Activated T-helper 17 cell treated with anti-CD3 and anti-CD28 coated beads, Interleukin-2, amount 50 U/mL, for 72 hours (primary cell): ENCODE results near the gene HS6ST3. TPM values are rescaled to one million over a fixed set of nuclear protein-coding genes. Genes with fewer than 3 reads are reported as not detected.
"Not testable (repeated sequence)": the region's sequence is repeated elsewhere in the genome, so short reads cannot be mapped to it uniquely, and the experiment has no call there.

ENCODE experiments used
- ATAC-seq: fragments of 150-1000 bp; cut with Tn5 transposase; replicated peaks from 2 replicates; pipeline ENCODE4 v1.10.0; 2021; ENCODE audit warnings: mild to moderate bottlenecking, moderate library complexity
- H3K27ac Mint-ChIP-seq: one replicate; pipeline ENCODE4 v1.8.0; 2022; ENCODE audit warnings: mixed read lengths
- H3K27me3 Mint-ChIP-seq: one replicate; pipeline ENCODE4 v1.8.0; 2022; ENCODE audit warnings: mixed read lengths
- H3K36me3 Mint-ChIP-seq: one replicate; pipeline ENCODE4 v1.8.0; 2022; ENCODE audit warnings: low read depth, mild to moderate bottlenecking, mixed read lengths
- H3K4me1 Mint-ChIP-seq: one replicate; pipeline ENCODE4 v1.8.0; 2022; ENCODE audit warnings: mixed read lengths
- H3K4me3 Mint-ChIP-seq: one replicate; pipeline ENCODE4 v1.8.0; 2022; ENCODE audit warnings: mild to moderate bottlenecking, mixed read lengths
- H3K9me3 Mint-ChIP-seq: one replicate; pipeline ENCODE4 v1.8.0; 2022; ENCODE audit warnings: mixed read lengths
- total RNA-seq, 2 donors: library from RNA; stranded (reverse); gene quantifications; one replicate each; pipeline ENCODE4 v1.2.3, GENCODE V29; 2022

The HS6ST3 gene
- total RNA-seq = not detected

- peaks cover 52% of the 10 kb centered on the region for H3K27me3 Mint-ChIP-seq
- H3K4me3 Mint-ChIP-seq = peak within 1 kb of the TSS; percentile 16
- no peak within 1 kb of the TSS for H3K27ac Mint-ChIP-seq
- no peaks in the 10 kb centered on the region for H3K9me3 Mint-ChIP-seq
- no peak for ATAC-seq
- no peaks in the 10 kb centered on the region for H3K4me1 Mint-ChIP-seq
- no peaks in the 10 kb centered on the region for H3K36me3 Mint-ChIP-seq
Observed at GRCh38 chr13:96089749-96090239, at the start of gene HS6ST3. Gene HS6ST3, plus strand, starts transcription at chr13:96090107.

DNA sequence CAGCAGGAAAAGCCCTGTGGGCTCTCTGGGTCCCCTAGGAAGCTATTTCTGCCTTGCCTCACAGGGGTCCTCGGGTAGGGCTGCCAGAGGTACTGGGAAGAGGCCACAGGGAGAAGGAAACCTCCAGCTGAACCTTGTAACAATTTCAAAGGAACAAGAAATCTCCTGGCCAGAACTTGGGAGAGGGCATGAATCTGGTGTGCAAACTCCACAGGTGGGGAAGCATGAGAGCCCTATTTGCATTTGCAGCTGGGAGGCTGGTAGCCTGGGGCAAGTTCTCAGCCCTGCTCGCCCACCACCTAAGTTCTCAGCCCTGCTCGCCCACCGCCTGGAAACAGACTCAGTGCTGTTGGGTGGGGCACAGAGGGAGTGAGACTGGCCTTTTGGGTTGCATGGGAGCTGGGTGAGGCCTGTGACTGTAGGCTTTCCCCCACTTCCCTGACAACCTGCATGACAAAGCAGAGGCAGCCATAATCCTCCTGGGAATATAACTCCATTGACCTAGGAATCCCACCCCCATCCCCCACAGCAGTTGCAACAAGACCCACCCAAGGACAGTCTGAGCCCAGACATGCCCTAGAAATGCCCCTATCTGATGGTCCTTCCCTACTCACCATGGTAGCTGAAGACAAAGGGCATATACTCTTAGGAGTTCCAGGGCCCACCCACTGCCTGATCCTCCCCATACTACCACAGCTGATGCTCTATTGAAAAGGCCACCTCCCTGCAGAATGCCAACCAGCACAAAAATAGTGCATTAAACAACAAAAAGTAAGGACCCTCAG, 48.4 kb upstream of the HS6ST3 start:
- Mint-ChIP-seq H3K4me1 (no peaks in the 10 kb centered on the region), H3K27me3 (peaks cover 4% of the 10 kb centered on the region), H3K27ac (no peak overlapping the region), H3K4me3 (no peak overlapping the region), H3K36me3 (no peaks in the 10 kb centered on the region), H3K9me3 (peaks cover 9% of the 10 kb centered on the region)
- no peak for ATAC-seq

DNA sequence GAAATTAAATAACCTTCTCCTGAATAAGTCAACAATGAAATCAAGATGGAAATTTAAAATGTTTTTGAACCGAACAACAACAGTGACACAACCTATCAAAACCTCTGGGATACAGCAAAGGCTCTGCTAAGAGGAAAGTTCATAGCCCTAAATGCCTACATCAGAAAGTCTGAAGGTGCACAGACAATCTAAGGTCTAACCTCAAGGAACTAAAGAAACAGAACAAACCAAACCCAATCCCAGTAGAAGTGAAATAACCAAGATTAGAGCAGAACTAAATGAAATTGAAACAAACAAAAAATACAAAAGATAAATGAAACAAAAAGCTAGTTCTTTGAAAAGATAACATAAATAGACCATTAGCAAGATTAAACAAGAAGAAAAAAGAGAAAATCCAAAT, 45.7 kb upstream of the HS6ST3 start:
- Mint-ChIP-seq H3K4me3 (no peak overlapping the region), H3K27ac (no peak overlapping the region), H3K27me3 (no peaks in the 10 kb centered on the region), H3K4me1 (no peaks in the 10 kb centered on the region), H3K36me3 (no peaks in the 10 kb centered on the region), H3K9me3 (peaks cover 5% of the 10 kb centered on the region)
- no peak for ATAC-seq

DNA sequence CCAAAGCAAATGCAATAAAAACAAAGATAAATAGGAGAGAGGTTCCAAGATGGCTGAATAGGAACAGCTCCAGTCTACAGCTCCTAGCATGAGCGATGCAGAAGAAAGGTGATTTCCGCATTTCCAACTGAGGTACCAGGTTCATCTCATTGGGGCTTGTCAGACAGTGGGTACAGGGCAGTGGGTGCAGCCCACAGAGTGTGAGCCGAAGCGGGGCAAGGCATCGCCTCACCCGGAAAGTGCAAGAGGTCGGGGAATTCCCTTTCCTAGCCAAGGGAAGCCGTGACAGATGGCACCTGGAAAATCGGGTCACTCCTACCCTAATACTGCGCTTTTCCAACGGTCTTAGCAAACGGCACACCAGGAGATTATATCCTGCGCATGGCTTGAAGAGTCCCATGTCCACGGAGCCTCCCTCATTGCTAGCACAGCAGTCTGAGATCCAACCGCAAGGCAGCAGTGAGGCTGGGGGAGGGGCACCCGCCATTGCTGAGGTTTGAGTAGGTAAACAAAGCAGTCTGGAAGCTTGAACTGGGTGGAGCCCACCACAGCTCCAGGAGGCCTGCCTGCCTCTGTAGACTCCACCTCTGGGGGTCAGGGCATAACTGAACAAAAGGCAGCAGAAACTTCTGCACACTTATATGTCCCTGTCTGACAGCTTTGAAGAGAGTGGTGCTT, 43.3 kb upstream of the HS6ST3 start:
- not testable (repeated sequence) for H3K4me1 Mint-ChIP-seq

GRCh38 chr13:96050955-96051354, 39.0 kb upstream of the HS6ST3 start:
- not testable (repeated sequence) for H3K9me3 Mint-ChIP-seq, H3K36me3 Mint-ChIP-seq, H3K4me1 Mint-ChIP-seq, H3K4me3 Mint-ChIP-seq, ATAC-seq, H3K27ac Mint-ChIP-seq
- peaks cover 28% of the 10 kb centered on the region for H3K27me3 Mint-ChIP-seq

More for the DNA sequence above, 43.3 kb upstream of the HS6ST3 start:
- peaks cover 12% of the 10 kb centered on the region for H3K27me3 Mint-ChIP-seq
- not testable (repeated sequence) for ATAC-seq, H3K9me3 Mint-ChIP-seq, H3K27ac Mint-ChIP-seq, H3K4me3 Mint-ChIP-seq, H3K36me3 Mint-ChIP-seq

DNA sequence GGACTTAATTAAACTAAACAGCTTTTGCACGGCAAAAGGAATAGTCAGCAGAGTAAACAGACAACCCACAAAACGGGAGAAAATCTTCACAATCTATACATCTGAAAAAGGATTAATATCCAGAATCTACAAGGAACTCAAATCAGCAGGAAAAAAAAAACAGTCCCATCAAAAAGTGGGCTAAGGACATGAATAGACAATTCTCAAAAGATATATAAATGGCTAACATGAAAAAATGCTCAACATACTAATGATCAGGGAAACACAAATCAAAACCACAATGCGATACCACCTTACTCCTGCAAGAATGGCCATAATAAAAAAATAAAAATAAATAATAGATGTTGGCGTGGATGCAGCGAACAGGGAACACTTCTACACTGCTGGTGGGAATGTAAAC, 38.4 kb upstream of the HS6ST3 start:
- ATAC-seq, H3K4me3 Mint-ChIP-seq, H3K9me3 Mint-ChIP-seq, H3K36me3 Mint-ChIP-seq, H3K27ac Mint-ChIP-seq, H3K4me1 Mint-ChIP-seq: not testable (repeated sequence)
- peaks cover 28% of the 10 kb centered on the region for H3K27me3 Mint-ChIP-seq

DNA sequence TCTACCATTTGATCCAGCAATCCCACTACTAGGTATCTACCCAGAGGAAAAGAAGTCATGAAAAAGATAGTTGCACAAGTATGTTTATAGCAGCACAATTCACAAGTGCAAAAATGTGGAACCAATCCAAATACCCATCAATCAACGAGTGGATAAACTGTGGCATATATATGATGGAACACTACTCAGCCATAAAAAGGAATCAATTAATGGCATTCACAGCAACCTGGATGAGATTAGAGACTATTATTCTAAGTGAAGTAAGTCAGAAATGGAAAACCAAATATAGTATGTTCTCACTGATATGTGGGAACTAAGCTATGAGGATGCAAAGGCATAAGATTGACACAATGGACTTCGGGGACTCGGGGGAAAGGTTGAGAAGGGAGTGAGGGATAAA, 38.0 kb upstream of the HS6ST3 start:
- peaks cover 28% of the 10 kb centered on the region for H3K27me3 Mint-ChIP-seq
- H3K36me3 Mint-ChIP-seq, ATAC-seq, H3K27ac Mint-ChIP-seq, H3K4me3 Mint-ChIP-seq, H3K4me1 Mint-ChIP-seq, H3K9me3 Mint-ChIP-seq: not testable (repeated sequence)

GRCh38 chr13:96052656-96053002, 37.3 kb upstream of the HS6ST3 start:
- no peak overlapping the region for H3K27ac Mint-ChIP-seq
- H3K36me3 Mint-ChIP-seq = no peaks in the 10 kb centered on the region
- no peaks in the 10 kb centered on the region for H3K9me3 Mint-ChIP-seq
- H3K27me3 Mint-ChIP-seq = peaks cover 28% of the 10 kb centered on the region
- no peaks in the 10 kb centered on the region for H3K4me1 Mint-ChIP-seq
- peak overlapping the region; percentile 57 for H3K4me3 Mint-ChIP-seq
- ATAC-seq = no peak

- peak; percentile 29 for ATAC-seq
- peaks cover 28% of the 10 kb centered on the region for H3K27me3 Mint-ChIP-seq
- no peaks in the 10 kb centered on the region for H3K4me1 Mint-ChIP-seq
- no peaks in the 10 kb centered on the region for H3K9me3 Mint-ChIP-seq
- H3K4me3 Mint-ChIP-seq = peak within 1 kb of the TSS; percentile 57
- H3K27ac Mint-ChIP-seq = no peak within 1 kb of the TSS
- H3K36me3 Mint-ChIP-seq = no peaks in the 10 kb centered on the region
Observed at GRCh38 chr13:96053003-96053703, 36.8 kb upstream of the HS6ST3 start, which contains the start of gene UGGT2. Gene UGGT2, minus strand, starts transcription at chr13:96053401. Its CDS starts 89 bp downstream, at chr13:96053312.

DNA sequence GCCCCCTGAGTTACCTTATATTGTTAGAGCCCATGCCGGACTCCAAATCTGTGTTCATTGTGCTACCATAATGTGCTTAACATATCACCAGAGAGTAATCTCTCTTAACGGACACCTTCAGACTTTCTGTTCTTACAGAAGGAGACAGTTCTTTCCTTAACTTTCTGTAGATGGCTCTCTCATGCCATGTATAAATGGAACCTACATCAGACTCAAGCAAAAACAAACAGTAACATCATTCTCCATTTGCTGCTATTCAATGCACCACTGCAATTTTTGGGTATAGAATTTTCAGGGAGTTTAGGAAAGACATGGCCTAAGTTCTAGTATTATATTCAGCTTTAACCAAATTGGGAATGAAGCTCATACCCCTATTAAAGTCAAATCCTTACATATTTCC, 24.1 kb upstream of the HS6ST3 start:
- Mint-ChIP-seq H3K9me3 (no peaks in the 10 kb centered on the region), H3K27ac (no peak overlapping the region), H3K4me1 (no peaks in the 10 kb centered on the region), H3K4me3 (no peak overlapping the region), H3K27me3 (no peaks in the 10 kb centered on the region), H3K36me3 (no peaks in the 10 kb centered on the region)
- ATAC-seq = no peak

DNA sequence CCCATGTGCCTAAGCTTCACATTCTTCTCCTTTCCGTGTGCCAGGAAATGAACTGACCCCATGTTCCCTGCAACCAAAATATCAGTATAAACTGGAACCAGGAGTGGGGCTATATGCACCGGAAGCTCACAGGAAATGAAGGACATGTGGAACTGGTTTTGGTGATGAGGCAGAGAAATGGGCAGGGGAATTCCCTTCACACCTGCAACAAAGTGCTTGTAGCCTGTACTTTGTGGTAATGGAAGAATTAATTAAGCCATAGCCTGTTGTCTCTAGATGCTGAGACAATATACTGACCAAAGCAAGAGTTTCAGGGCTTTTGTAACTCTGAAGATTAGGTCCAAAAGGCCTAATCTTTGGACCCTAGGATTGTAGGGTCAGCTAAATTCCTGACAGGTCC, 21.2 kb upstream of the HS6ST3 start:
- no peaks in the 10 kb centered on the region for H3K9me3 Mint-ChIP-seq
- H3K4me3 Mint-ChIP-seq = no peak overlapping the region
- H3K27ac Mint-ChIP-seq = no peak overlapping the region
- H3K36me3 Mint-ChIP-seq = no peaks in the 10 kb centered on the region
- ATAC-seq = no peak
- no peaks in the 10 kb centered on the region for H3K4me1 Mint-ChIP-seq
- H3K27me3 Mint-ChIP-seq = no peaks in the 10 kb centered on the region

- Mint-ChIP-seq H3K36me3 (no peaks in the 10 kb centered on the region), H3K4me3 (no peak overlapping the region), H3K27ac (no peak overlapping the region), H3K4me1 (no peaks in the 10 kb centered on the region), H3K27me3 (no peaks in the 10 kb centered on the region), H3K9me3 (no peaks in the 10 kb centered on the region)
- no peak for ATAC-seq
Observed at GRCh38 chr13:96071504-96071903, 18.4 kb upstream of the HS6ST3 start.

GRCh38 chr13:96072392-96072791, 17.5 kb upstream of the HS6ST3 start:
- no peak overlapping the region for H3K4me3 Mint-ChIP-seq
- H3K9me3 Mint-ChIP-seq = no peaks in the 10 kb centered on the region
- no peak for ATAC-seq
- no peaks in the 10 kb centered on the region for H3K36me3 Mint-ChIP-seq
- no peaks in the 10 kb centered on the region for H3K4me1 Mint-ChIP-seq
- no peak overlapping the region for H3K27ac Mint-ChIP-seq
- no peaks in the 10 kb centered on the region for H3K27me3 Mint-ChIP-seq

DNA sequence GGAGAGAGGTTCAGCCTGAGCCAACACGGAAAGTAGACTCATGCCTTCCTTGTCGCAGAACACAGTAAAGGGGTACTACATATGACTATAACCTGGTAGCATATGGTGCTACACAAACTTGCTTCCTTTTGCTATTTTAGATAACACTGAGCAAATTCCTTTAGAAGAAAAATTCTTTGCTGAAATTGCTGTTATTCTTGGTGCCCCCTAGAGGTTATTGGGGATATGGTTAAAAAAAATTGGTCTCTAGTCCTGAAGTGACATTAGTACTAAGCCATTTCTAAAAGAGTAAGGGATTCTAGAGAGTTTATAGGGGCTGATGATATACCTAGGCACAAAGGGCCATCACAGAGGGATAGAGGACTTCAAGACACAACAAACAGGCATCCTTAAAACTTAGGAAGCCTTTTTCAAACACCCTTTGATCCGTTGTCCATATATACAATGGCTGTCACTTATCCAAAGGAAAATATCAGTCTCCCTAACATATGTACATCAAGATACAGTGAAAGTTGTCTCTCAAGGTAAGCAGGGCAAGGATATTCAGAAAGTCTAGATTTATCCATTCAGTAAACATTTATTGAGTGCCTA, 13.9 kb upstream of the HS6ST3 start:
- H3K36me3 Mint-ChIP-seq = no peaks in the 10 kb centered on the region
- no peaks in the 10 kb centered on the region for H3K27me3 Mint-ChIP-seq
- H3K27ac Mint-ChIP-seq = no peak overlapping the region
- H3K9me3 Mint-ChIP-seq = peaks cover 6% of the 10 kb centered on the region
- H3K4me1 Mint-ChIP-seq = no peaks in the 10 kb centered on the region
- no peak overlapping the region for H3K4me3 Mint-ChIP-seq
- no peak for ATAC-seq
